HG03575 (cell line): ENCODE results near the gene CA5A.
"Not testable (repeated sequence)": the region's sequence is repeated elsewhere in the genome, so short reads cannot be mapped to it uniquely, and the experiment has no call there.

Source experiments
- ATAC-seq: cut with Tn5 transposase; IDR thresholded peaks from one replicate; pipeline ENCODE4 v1.9.1; 2021; ENCODE audit not compliant: unreplicated experiment, insufficient number of reproducible peaks, low FRiP score; ENCODE audit errors: extremely low read depth

The CA5A gene

DNA sequence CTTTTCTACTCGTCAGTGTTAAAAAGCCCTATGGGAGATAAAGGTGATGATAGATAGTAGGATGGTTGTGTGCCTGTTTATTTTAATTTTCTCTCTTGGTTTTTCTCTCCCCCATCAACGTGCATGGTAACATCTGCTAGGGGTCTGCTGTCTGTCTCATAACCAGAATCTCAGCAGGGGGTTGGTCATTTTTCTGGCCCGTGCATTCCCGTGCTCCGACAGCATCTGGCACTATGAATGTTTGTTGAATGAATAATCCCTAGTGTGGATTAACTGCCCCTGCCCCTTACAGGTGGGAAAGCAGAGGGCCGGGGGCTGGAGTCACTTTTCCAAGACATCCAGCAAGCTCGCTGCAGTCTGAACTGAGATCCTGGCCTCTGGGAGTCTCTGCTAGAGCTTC, 6.3 kb downstream of the CA5A start:
- no peak for ATAC-seq

DNA sequence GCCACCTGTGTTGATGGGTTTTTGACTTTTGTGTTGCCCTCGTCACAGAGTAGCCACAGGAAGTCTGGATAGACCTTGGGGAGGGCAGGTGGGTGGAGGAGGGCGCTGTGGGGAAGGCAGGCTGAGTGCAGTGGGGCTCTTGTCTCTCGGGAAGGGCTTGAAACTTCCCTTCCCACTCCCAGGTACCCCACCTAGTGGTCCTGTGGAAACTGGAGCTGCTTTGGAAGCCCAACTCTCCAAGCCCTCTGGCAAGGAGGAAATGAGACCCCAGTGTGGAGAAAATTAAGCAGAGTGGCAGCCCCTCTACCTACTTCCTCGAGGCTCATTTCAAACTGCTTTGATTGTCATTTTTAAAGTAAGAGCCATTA, 9.2 kb downstream of the CA5A start:
- no peak for ATAC-seq

DNA sequence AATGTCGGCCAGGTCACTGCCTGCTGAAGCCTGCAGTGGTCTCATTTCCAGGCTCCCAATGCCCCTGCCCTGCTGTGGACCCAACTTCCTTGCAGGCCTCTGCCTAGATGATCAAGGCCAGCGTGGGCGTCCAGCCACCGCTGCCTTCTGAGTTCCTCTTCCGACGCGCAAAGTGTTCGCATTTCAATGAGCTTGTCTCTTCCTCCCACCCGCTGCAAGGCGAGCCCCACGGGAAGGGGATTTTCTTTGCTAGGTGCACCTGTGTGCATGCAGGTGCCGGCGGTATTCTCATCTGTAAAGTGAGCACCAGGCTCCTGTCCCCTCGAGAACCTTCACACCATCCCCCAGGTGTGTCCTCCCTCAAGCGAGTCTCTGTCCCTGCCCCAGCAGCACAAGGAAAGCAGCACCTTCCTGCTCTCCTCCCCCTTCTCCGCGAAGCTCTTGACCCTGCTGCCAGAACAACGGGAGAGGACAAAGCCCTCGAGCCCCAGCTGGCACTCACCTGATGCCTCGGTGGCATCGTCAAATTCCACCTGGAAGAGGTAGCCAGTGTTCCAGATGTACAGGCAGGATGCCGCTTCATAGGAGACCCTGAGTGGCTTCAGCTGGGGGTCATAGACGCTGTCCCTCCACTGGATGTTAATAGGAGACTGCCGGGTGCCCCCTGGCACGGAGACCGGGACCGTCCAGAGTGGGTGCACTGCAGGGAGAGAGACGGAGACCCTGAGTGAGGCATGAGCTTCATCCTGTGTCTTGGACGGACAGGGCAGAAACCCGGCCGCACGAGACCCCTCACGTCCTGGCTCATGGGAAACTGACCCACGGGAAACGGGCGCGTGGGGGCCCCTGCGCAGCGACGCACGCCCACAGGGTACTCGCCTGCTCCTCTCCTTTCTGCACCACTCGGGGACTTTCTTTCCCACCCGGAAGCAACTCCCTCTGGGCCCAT, 9.8 kb downstream of the CA5A start:
- no peak for ATAC-seq

DNA sequence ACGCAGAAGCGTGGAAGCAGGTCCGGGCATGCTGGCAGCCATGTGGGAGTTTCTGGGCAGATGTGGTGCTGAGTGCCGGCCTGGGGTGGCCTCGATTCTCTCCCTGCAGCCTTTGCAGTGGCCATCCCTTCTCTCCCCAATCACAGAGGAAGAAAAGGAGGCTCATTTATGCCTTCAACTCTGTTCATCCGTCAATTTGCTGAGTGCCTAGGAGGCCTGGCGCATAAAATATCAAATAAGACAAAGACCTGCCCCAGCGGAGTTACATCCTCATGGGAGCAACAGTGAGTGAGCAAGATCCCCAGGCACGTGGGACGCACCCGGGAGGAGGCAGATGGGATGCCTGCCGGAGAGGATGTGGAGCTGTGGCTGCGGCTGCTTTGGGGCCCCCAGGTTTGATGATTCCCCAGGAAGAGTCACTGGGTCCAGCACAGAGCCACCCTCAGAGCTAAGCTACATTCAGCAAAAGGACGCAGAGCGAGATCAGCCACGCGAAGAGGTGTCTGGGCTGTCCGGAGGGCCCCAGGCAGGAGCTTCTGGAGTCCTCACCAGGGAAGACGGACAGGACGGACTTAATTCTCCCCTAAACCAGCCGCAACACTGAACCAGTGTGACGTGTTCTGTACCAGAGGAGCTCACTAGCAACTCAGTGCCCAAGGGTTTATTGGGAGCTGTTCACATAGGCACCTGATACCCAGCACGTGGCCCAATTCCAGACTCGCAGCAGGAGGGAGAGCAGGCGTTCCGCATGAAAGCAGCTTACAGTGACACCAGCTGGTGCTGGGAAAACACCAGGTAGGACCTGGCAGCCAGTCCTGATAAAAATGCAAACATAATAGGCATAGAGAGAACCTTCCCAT, 11.3 kb downstream of the CA5A start:
- ATAC-seq: no peak

DNA sequence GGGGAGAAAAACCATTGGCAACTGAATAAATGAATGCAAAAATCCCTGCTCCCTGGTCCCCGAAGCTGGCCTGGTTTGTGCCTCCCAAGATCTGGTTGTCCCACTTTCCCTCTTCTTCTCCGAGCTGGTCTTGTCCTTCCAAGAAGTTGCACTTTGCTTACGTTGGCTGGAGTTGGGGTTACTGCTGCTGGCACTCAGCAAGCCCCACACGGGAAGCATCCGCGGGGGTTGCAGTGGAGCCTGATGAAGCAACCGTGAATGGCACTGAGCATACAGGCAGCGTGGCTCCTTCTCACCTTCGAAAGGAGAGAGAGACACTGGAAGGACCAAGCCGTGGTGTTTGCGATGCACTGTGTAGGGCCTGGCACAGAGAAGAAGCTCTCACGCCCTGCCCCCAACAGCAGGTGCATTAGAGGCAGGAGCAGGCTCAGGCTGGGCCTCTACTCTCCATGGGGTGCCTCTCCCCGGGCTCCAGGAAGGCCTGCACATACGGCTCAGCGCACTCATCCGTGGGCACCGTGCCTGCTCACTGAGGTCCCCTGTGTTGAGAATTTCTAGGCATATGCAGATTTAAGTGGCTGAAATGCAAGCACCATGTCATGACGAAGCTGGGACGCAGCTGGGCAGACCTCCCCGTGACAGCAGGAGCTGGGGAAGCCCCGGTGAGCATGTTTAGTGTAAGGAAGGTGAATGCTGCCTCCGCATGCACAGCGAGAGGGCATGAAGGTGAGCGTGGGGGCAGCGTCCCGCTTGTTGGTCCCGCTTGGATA, 12.1 kb downstream of the CA5A start:
- ATAC-seq: no peak

DNA sequence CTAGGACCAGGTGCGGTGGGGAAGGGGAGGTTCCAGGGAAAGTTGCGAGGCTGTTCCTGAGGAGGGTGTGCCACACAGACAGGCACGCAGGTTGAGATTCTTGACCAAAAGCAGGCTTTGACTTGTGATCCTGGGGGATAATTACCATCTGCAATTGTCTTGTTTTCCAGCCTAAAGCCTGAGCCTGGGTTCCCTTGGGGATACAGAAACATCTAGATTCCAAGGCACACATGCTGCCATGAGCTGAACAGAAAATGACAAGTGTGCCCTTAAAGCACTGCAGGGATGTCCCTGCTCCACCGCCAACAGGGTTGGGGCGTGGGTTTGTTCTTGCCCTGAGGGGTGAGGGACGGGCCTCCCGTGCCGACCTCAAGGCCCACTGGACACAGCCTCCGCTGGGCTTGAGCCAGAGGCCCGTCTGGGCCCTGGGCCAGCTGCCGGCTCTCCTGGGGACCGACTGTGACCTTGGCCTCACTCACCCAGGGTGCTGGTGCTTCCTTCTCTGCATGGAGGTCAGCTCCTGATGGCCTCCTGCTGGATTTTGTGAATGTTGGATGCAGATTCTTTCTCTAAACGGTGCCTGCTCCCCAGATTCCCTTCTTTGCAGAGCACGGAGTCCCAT, 14.0 kb downstream of the CA5A start:
- no peak for ATAC-seq

DNA sequence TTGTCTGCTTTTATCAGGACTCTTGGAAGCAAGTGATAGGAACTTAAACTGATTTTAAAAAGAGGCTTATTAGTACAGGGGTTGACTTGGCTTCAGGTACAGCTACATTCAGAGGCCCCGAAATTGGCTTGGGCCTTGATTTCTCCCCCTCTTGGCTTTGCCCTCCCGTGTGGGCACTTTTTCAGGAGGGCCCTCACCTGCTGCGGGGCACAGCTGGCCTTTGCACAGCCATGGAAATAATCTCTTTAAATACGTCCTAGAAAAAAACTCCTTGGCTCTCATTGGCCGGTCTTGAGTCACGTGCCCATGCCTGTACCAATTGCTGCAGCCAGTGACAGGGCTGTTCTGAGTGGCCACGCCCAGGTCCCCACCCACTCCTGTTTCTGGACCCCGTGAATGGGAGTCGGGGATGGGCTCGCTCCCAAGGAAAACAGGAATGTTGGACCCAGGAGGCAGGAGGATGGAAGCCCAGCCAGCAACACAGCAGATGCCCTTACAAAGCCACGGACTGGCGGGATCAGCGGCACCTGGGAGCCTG, 15.0 kb downstream of the CA5A start:
- ATAC-seq: no peak

DNA sequence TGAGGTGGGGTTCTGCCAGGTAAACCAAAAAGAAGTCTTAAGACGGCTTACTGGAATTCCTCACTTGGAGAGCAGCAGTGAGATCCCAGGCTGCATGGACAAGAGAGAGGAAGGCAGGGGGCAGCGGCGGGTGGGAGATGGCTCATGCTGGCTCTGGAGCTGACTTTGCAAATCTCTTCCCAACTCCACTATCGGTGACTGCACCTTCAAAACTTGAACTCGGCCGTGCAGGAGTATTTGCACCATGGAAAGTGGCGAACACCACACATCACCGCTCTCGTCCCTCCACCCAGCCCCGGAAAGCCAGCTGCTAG, 16.7 kb downstream of the CA5A start:
- ATAC-seq: no peak

DNA sequence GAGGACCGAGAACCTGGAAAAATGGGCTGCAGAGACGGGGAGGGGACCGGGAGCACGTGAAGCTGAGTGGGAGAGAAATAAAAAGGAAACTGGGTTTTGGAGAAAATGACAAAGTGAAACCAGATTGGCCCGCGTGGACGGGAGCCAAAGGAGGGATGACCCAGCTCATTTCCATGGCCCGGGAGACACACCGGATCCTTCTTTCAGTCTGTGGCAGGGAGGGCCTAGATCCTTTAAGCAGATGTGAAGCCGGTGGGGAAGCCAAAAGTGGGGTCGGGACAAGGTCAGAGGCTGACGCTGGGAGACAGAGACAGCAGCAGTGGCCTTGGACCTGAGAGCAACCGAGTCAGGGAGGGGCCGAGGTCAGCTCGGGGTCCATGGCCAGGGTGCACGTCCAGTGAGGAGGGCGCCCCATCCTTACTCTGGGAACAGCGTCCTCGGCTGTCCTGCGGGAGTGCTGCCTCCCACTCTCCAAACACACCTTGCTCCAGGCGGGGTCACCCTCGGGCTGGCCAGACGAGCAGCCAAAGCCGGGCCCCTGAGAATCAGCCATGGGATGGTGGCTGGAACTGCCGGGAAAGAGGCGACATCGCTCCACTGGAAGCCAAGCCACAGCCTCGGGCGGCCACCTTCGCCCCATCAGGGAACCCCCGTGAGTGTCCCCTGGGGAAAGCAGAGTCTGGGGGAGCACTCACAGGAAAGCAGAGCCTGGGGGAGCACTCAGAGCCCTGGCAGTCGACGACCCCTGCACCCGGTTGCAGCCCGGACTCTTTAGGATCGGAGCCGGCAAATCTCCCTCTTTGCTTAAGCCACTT, 17.3 kb downstream of the CA5A start:
- no peak for ATAC-seq

DNA sequence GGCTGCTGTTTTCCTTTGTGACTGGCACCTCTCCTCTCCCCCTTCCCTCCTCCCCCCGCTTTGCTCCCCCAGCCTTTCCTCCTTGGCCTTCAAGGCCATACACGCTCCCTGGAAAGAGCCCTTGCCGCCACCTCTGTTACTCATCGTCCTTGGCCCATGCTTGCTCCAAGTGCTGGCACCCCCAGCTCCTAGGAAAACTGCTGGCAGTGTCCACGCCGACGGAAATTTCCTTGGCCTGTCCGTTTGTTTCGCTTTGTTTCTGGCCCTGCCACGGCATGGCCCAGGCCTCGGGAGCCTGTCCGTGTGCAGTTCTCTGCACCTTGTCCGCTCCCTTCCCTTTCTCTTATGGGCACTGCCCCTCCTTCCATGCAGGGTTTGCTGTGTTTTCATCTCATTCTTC, 18.0 kb downstream of the CA5A start:
- ATAC-seq: no peak

DNA sequence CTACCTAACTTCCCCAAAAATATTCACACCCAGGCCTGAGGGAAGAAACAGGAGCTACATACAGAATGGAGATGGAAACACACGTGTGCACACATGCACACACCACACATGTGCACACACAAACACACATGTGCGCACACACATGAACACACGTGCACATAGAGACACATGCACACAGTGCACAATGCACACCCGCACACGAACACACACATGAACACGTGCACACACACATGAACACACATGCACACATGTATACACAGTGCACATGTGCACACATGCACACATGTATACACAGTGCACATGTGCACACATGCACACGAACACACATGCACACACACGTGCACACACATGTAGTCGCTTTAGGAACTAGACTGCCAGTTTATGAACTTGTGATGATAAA, 18.8 kb downstream of the CA5A start:
- no peak for ATAC-seq

DNA sequence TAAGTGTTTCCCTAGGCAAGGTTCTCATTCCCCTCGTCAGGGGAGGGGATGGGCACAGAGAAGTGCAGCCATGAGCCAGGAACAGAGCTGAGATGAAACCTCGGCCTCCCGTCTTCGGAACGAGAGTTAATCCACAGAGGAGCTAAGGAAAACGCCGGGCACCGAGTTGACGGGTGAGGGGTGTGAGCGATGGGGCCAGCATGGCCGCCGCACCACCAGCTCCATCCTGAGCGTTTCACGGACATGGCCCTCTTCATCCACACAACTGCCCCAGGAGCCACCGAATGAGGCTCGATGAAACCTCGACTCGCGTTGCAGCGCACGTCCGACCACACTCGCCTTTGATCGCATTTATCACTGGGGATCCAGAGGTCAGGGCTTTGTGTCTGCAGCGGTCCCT, 21.5 kb downstream of the CA5A start:
- no peak for ATAC-seq

DNA sequence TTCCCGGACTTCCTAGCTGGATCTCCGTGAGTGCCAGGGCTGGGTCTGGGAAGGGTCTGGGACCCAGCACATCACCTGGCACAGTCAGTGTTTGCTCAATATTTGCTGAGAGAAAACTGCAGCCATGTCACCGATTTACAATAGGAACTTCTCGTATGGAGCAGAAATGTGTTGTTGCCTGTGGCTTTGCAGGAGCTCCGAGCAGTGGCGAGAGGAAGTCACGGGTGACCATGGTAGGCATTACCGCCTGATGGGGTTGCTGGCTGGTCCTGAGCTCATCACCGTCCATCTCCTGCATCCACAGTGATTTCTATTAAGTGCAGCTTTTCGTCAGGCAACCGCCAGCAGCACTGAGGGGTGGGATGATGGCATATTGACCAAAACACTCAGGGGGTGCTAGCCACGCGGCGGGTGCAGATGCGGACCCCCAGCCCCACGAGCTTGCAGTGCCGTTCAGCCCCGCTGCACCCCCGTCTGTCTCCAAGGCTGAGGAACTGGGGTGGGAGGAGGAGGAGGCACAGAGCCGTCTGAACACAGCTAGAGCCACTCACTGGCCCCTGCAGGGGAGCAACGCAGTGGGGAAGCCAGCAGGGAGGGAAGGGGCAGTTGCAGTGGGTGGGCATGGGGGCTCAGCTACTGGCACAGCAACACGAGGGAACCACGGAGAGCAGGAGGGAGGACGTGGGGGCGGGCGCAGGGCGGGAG, 22.2 kb downstream of the CA5A start:
- not testable (repeated sequence) for ATAC-seq

DNA sequence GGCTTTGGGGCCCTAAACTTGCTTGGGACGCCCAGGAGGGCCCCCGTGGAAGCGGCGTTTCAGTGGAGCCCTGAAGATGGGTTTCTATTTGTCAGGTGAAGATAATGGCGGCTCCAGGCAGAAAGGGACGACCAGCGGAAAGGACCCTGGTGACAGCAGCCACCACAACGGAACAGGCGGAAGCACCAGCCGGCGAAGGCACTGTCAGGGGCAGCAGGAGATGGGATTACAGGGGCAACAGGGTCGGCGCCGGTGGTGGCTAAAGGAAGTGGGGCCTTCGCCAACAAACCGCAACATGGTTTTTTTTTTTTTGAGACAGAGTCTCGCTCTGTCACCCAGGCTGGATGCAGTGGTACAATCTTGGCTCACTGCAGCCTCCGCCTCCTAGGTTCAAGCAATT, 23.6 kb downstream of the CA5A start:
- ATAC-seq: not testable (repeated sequence)

DNA sequence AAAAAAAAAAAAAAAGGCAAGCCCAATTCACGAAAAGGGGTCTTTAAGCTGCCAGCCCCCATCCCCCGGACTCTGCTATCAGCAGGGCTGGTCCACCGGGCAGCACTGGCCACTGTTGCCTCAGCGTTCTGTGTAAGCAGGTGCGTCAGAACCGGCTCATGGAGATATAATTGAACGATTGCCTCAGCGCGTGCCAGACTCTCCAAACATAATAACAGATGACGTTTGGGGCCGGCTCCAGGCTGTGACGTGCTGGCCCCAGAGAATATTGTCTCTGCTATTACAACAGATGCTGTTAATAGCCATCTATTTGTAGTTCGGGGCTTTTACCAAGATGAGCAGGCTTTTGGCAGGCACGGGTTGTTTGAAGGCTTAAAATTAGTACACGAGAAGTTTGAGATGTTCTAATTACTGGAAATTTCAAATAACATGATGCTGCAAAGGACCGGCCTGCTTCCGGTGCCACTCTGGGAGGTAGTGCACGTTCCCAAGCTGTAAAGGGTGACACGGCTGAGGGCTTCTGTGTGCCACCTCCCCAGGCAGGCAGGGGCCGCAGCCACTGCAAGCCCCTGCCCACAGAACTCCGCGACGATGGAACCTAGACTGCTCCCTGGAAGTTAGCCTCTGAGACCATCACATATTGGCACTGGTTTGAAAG, 25.1 kb downstream of the CA5A start:
- ATAC-seq: not testable (repeated sequence)

DNA sequence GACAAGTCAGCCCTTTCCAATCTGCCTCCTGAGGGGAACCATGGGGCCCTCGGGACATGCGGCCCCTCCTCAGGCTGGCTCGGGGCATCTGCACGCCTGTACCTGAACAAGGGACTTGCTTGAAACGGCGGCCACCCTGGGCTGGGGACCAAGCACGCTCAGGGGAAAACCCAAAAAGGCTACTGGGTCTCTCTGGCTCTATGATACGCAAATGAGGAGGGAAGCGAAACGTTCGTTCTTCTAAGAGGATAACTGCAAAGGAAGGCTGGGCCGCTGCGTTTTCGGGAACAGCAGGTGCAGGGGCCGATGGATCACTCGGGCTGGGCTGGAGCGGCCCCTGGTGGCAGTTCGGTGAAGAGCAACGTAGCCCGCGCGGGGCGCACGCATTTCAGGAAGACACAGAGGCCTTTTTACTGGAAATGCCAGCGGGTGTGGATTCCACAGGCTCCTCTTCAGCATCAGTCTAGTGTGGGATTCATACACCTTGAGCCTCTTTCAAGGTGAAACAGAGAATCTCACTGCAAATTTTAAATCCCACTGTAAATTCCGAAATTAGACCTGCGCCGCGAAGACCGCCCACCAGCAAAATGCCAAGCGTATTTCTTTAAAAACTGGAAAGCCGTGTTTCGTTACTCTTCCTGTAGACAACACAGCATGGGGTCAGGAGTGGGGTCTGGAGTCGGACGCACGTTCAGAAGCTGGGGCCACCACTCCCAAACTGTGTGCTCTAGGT, 27.0 kb downstream of the CA5A start:
- not testable (repeated sequence) for ATAC-seq
